GM12864 (cell line): Measurements from ENCODE around the gene MYMK.

Source experiments
- DNase-seq: peaks from one replicate; pipeline ENCODE4 v3.0.0-alpha.2; 2011; ENCODE audit warnings: low read depth
- H3K4me3 ChIP-seq: 2 replicates; pipeline ENCODE4 v1.5.1; 2011; ENCODE audit warnings: mild to moderate bottlenecking, low read depth, low read length, control low read depth
- CTCF ChIP-seq: IDR thresholded peaks from 2 replicates; pipeline ENCODE4 v1.5.1; 2011; ENCODE audit warnings: low read depth, mild to moderate bottlenecking, moderate library complexity, low read length, control low read depth, inconsistent platforms; ENCODE audit errors: missing control alignments

Gene MYMK, protein sequence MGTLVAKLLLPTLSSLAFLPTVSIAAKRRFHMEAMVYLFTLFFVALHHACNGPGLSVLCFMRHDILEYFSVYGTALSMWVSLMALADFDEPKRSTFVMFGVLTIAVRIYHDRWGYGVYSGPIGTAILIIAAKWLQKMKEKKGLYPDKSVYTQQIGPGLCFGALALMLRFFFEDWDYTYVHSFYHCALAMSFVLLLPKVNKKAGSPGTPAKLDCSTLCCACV

GRCh38 chr9:133524679-133525228 is at the start of gene MYMK:
Gene MYMK, minus strand, starts transcription at chr9:133524959. Its CDS starts 115 bp downstream, at chr9:133524844.
- no peak for TF ChIP-seq CTCF
- H3K4me3 ChIP-seq = no peak within 1 kb of the TSS
- DNase-seq = no peak

- DNase-seq = no peak
- H3K4me3 ChIP-seq = no peak overlapping the region
- TF ChIP-seq CTCF = no peak
Measured at GRCh38 chr9:133573791-133574515, 49.2 kb upstream of the MYMK start.

DNA sequence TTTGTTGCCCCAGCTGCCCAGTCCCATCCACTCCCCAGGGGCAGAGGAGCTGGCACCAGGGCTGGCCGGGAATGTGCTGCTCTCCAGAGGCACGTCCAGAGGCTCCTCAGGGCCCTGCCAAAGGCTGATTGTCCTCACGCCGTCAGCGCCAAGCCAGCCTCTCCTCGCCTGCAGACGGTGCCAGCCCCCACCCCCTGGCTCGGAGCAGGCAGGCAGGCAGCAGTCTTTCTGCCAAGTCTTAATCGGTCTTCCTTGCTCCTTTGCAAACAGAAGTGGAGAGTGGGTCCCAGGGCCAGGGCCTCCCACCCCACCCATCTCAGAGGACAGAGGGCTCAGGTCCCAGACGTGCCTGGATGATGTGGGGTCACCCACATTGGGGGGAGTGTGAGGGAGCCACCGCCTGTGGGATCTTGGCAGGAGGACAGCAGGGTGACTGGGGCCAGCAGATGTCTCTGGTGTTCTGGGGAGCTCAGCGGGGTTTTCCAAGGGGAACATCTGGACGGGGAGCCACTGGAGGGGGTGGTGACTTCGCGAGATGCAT is 48.1 kb upstream of the MYMK start:
- no peak for DNase-seq
- H3K4me3 ChIP-seq = no peak overlapping the region
- TF ChIP-seq CTCF = no peak

DNA sequence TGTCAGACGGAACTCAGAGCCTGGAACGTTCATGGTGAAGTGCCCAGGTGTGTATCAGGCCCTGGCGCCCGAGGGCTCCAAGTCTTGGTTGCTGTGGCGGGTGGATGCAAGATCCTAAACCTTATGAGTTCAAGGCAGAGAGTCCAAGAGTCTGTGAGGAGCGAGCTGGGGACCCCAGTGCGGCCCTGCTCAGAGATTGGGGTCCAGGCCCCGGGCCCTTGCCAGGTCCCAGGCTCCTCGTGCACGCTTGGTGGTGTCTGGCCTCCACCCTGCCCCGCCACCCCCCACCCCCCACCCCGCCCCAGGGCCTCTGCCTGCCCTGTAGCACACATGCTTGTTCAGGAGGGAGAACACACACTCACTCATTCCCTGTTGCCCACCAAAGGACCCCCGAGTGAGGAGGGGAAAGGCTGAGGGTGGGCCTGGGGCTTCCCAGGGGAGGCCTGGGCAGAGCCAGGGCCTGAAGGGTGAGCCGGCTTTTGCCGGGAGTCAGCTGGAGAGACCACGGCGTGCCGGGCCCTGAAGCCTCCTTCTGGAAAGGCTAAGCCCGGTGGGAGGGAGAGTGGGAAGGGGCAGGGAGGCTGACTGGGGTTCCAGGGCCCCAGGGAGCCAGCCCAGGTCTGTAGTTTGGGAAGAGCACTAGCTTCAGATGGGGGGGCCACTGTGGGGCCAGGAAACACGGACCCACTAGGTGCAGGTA is 47.3 kb upstream of the MYMK start:
- no peak overlapping the region for H3K4me3 ChIP-seq
- TF ChIP-seq CTCF = no peak
- DNase-seq = no peak

DNA sequence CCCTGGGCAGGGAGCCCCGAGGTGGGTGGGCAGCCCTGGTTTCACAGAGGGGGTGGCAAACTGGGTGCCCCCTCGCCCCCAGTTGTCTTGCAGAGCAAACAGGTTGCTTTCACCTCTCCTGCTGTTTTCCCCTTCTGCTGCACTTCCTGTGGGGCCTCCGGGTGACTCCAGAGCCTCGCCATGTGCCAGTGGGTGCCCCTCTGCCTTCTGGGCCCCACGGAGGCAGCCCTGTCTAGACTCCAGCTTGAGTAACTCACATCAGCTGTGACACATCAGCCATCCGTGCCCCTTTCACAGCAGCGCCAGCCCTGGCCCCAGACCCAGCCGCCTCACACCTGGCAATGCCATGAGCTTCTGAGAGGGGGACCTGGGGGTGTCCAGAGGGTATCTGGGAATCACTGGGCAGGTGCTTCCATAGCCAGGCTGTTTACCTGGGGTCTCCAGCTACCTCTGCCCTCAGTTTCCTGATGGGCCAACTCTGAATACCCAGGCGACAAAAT is 46.7 kb upstream of the MYMK start:
- no peak for TF ChIP-seq CTCF
- no peak for DNase-seq

GRCh38 chr9:133570691-133571080 is 45.9 kb upstream of the MYMK start:
- no peak overlapping the region for H3K4me3 ChIP-seq
- no peak for DNase-seq
- no peak for TF ChIP-seq CTCF

More for the DNA sequence above, 46.7 kb upstream of the MYMK start:
- no peak overlapping the region for H3K4me3 ChIP-seq
